Erythroblast (primary cell): Measurements from ENCODE around the gene OR6J1.

Source experiments
- GATA1 ChIP-seq: IDR thresholded peaks from 2 replicates; pipeline ENCODE4 v1.6.1; 2011; ENCODE audit warnings: low read depth, mild to moderate bottlenecking, control low read depth, low read length, moderate library complexity
- POLR2A ChIP-seq: IDR thresholded peaks from 2 replicates; pipeline ENCODE4 v1.6.1; 2011; ENCODE audit warnings: mild to moderate bottlenecking, low read length

- TF ChIP-seq POLR2A (no peak), GATA1 (no peak)
These were observed 17.6 kb downstream of the OR6J1 start for GRCh38 chr14:22626590-22626989.
